Transverse colon (tissue), 4 donors: ENCODE data around the gene LCNL1.
A peak's percentile ranks its signal among the peaks of the same experiment; 100 is the strongest.

Experiments used
- CTCF ChIP-seq, 5 experiments: fragments of 200-600 bp in 3 of 5; fragments of 450-650 bp in 2 of 5; sonication (generic) in 3 of 5; IDR thresholded peaks; 1 replicate in 2 of 5; 2 replicates in 3 of 5; pipeline ENCODE4 v1.5.1; 2016 to 2017; ENCODE audit warnings: antibody characterized with exemption in 5 of 5, inconsistent platforms in 3 of 5, mild to moderate bottlenecking in 2 of 5, moderate library complexity in 1 of 5
- EP300 ChIP-seq: sonication (generic); formaldehyde crosslinking; IDR thresholded peaks from one replicate; pipeline ENCODE4 v1.6.1; 2017; ENCODE audit warnings: antibody characterized with exemption, low read depth
- POLR2A ChIP-seq: fragments of 450-650 bp; IDR thresholded peaks from one replicate; pipeline ENCODE4 v1.6.1; 2016; ENCODE audit warnings: antibody characterized with exemption, mild to moderate bottlenecking, moderate library complexity
- POLR2AphosphoS5 ChIP-seq, 3 donors: sonication (generic); formaldehyde crosslinking; IDR thresholded peaks; one replicate each; pipeline ENCODE4 v1.6.1; 2016; ENCODE audit warnings: antibody characterized with exemption in 3 of 3

DNA sequence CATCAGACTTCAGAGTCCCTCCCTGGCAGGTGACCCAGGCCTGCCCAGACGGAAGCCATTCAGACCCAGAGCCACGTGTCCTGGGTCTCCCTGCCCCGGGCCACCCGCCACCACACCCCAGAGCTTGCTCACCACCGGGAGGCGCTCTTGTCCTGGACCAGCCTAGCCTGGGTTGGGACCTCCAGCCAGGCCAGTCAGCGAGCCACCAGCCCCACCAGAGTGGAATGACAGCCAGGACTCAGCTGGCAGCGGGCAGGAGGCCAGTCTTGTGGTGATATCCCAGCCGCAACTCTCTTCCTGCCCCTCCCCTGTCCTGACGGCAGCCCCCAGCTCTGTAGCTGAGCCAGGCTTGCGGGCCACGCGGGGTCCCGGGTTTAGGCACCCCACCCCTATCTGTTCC is 7.1 kb upstream of the LCNL1 start:
- peak in 1 of 5 experiments; percentile 4 for TF ChIP-seq CTCF (IDR thresholded peaks at IDR 0.05)
- TF ChIP-seq POLR2A, result no peak
- no peak for TF ChIP-seq POLR2AphosphoS5 (IDR thresholded peaks at IDR 0.05)
- no peak for TF ChIP-seq EP300
